Measurements from ENCODE around the gene SNX27. TPM values are rescaled to one million over a fixed set of nuclear protein-coding genes. Genes with fewer than 3 reads are reported as not detected.

SNX27 gene
- total and polyA plus RNA-seq, 10 of the 15 experiments (the other 5 are each of a cell fraction or from before 2014, with no cell fraction given), result 3.8 to 21.8 (median 12.5) TPM

DNA sequence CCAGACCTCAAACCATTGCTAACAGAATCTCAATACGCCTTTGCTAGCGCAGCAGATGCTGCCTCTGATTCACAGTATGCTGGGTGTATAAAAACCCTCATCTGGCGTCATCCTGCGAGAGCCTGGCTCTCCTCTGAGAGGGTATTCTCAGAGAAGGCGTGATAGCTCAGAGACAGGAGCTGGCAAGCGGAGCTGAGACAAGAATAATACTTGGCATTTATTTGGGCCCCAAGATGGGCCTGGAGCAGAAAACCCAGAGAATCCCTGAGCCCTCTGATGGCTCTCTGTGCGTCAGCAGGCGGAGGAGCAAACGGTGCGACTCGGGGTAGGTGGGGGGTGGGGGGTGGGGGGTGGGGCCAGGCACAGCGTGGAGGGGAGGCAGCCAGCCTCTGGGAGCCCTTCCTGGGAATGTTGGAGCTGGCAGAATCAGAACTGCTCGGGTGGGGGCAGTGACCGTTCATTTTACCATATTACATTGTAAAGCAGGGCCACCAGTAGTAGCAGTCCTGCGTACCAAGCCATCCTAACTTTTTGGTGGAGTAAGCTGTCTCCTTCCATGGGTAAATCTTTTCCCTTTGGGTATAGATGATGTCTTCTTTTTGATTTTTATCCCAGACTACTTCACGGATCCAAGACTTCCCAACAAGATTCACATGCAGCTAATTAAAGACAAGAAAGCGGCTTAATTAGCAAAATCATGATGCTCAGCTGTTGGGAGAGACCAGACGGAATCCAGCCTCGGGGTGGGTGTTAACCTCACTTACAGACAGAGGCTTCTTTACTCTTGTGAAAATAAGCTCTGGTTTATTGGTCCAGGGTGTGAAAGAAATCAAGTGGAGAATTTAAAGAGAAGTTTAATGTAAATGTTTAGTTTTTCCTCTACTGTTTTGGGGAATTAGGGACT, 116.6 kb downstream of the SNX27 start:
- Histone ChIP-seq H3K79me2 (ENCODE audit: control insufficient read depth, insufficient read depth, low read length) (no peaks in the 10 kb centered on the region), H3K9ac (ENCODE audit: control insufficient read depth, insufficient read depth, low read length) (no peak overlapping the region), H3K27me3 (replicated peaks in 1 of 2; ENCODE audit: control insufficient read depth in 2 of 2, insufficient read depth in 2 of 2, low read length in 1 of 2) (no peaks in the 10 kb centered on the region; a peak in 1 of 4 replicates), H3K36me3 (ENCODE audit: control insufficient read depth in 2 of 2, insufficient read depth in 2 of 2, low read length in 1 of 2) (no peaks in the 10 kb centered on the region), H3K9me3 (replicated peaks; ENCODE audit: control insufficient read depth, insufficient read depth, low read length) (no peaks in the 10 kb centered on the region), H4K20me1 (ENCODE audit: control insufficient read depth, insufficient read depth) (no peaks in the 10 kb centered on the region), H3K27ac (ENCODE audit: control insufficient read depth, insufficient read depth) (no peak overlapping the region), H3K4me2 (ENCODE audit: control insufficient read depth, insufficient read depth) (no peak overlapping the region), H3K4me3 (no peak overlapping the region), H3K4me1 (ENCODE audit: control insufficient read depth, insufficient read depth, low read length) (no peaks in the 10 kb centered on the region), H2AFZ (ENCODE audit: control insufficient read depth, low read depth, low read length) (no peak overlapping the region)
- POLR2A ChIA-PET, result no interaction called here
- RAD21 ChIA-PET (ENCODE audit: unreplicated experiment), result interaction anchor here (1.4 kb wide), 1 partner anchor 284 kb away, joined by 4 read pairs; no protein-coding TSS in a partner anchor
- SMC1A ChIA-PET (ENCODE audit: uncharacterized antibody, unreplicated experiment), result interaction anchor here (1.4 to 2.1 kb wide), 3 partner anchors 14 to 134 kb away, joined by 3 to 7 read pairs (median 7); no protein-coding TSS in a partner anchor
- no peak for FAIRE-seq
- TF ChIP-seq MYB (IDR thresholded peaks at IDR 0.05; ENCODE audit: borderline replicate concordance, low read depth, low read length), result no peak
- TF ChIP-seq CHD4 (IDR thresholded peaks at IDR 0.05), result no peak
- TF ChIP-seq, protein P1, sequence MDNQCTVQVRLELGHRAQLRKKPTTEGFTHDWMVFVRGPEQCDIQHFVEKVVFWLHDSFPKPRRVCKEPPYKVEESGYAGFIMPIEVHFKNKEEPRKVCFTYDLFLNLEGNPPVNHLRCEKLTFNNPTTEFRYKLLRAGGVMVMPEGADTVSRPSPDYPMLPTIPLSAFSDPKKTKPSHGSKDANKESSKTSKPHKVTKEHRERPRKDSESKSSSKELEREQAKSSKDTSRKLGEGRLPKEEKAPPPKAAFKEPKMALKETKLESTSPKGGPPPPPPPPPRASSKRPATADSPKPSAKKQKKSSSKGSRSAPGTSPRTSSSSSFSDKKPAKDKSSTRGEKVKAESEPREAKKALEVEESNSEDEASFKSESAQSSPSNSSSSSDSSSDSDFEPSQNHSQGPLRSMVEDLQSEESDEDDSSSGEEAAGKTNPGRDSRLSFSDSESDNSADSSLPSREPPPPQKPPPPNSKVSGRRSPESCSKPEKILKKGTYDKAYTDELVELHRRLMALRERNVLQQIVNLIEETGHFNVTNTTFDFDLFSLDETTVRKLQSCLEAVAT (IDR thresholded peaks at IDR 0.05), result no peak
- no peak for TF ChIP-seq SMC3 (IDR thresholded peaks at IDR 0.05; ENCODE audit: borderline replicate concordance, low read length)
- TF ChIP-seq, protein P2, sequence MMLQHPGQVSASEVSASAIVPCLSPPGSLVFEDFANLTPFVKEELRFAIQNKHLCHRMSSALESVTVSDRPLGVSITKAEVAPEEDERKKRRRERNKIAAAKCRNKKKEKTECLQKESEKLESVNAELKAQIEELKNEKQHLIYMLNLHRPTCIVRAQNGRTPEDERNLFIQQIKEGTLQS (IDR thresholded peaks at IDR 0.05; ENCODE audit: borderline replicate concordance, extremely low read depth, low read depth, low read length), result no peak
- no peak for TF ChIP-seq JUNB (IDR thresholded peaks at IDR 0.05)
- TF ChIP-seq, protein P3, sequence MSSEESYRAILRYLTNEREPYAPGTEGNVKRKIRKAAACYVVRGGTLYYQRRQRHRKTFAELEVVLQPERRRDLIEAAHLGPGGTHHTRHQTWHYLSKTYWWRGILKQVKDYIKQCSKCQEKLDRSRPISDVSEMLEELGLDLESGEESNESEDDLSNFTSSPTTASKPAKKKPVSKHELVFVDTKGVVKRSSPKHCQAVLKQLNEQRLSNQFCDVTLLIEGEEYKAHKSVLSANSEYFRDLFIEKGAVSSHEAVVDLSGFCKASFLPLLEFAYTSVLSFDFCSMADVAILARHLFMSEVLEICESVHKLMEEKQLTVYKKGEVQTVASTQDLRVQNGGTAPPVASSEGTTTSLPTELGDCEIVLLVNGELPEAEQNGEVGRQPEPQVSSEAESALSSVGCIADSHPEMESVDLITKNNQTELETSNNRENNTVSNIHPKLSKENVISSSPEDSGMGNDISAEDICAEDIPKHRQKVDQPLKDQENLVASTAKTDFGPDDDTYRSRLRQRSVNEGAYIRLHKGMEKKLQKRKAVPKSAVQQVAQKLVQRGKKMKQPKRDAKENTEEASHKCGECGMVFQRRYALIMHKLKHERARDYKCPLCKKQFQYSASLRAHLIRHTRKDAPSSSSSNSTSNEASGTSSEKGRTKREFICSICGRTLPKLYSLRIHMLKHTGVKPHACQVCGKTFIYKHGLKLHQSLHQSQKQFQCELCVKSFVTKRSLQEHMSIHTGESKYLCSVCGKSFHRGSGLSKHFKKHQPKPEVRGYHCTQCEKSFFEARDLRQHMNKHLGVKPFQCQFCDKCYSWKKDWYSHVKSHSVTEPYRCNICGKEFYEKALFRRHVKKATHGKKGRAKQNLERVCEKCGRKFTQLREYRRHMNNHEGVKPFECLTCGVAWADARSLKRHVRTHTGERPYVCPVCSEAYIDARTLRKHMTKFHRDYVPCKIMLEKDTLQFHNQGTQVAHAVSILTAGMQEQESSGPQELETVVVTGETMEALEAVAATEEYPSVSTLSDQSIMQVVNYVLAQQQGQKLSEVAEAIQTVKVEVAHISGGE (CRISPR knock-in tag; IDR thresholded peaks at IDR 0.05), result no peak
- no peak for DNase-seq (ENCODE audit: low read depth, low spot score)
- CTCF ChIA-PET, result interaction anchor here (0.9 to 1.9 kb wide), 3 partner anchors 30 to 135 kb away, joined by 3 to 5 read pairs (median 3); no protein-coding TSS in a partner anchor
- no TSS peak for BruUV-seq (replicated peaks)
- ATAC-seq, result no peak
- intact Hi-C loops (cut with micrococcal nuclease; ENCODE audit: unreplicated experiment) (no loop called here), in situ Hi-C loops (cut with MboI) (no loop called here)
- 27% methylated on average over 19 of the region's 19 CpGs for WGBS (ENCODE audit: insufficient coverage, insufficient replicate concordance, low lambda C conversion rate, missing lambda C conversion rate)
